DND-41 (cell line): Measurements from ENCODE around the gene STK24.

Source experiments
- ATAC-seq: fragments of 200-7000 bp; cut with Tn5 transposase; 3 replicates; pipeline ENCODE4 v1.9.1; 2021; ENCODE audit warnings: low read depth; ENCODE audit not compliant: insufficient read depth
- DNase-seq: peaks from one replicate; pipeline ENCODE4 v3.0.0-alpha.2; 2020
- H2AFZ ChIP-seq: 2 replicates; pipeline ENCODE4 v1.6.0; 2012; ENCODE audit warnings: low read depth, low read length
- H3K27ac ChIP-seq: 2 replicates; pipeline ENCODE4 v1.5.1; 2012; ENCODE audit warnings: low read length, inconsistent platforms
- H3K27me3 ChIP-seq: fragments of 200-600 bp; sonication (generic); 2 replicates; pipeline ENCODE4 v1.6.0; 2012; ENCODE audit warnings: low read length, mild to moderate bottlenecking, inconsistent platforms; ENCODE audit not compliant: insufficient read depth, poor library complexity
- H3K36me3 ChIP-seq: 2 replicates; pipeline ENCODE4 v1.5.1; 2012; ENCODE audit warnings: low read length, inconsistent platforms; ENCODE audit not compliant: insufficient read depth
- H3K4me1 ChIP-seq: 2 replicates; pipeline ENCODE4 v1.5.1; 2012; ENCODE audit warnings: mild to moderate bottlenecking, low read length; ENCODE audit not compliant: insufficient read depth
- H3K4me2 ChIP-seq: 2 replicates; pipeline ENCODE4 v1.6.0; 2012; ENCODE audit warnings: mild to moderate bottlenecking, moderate library complexity, low read length, inconsistent platforms; ENCODE audit not compliant: insufficient read depth
- H3K4me3 ChIP-seq, 2 experiments: fragments of 200-600 bp in 1 of 2; shearing (Covaris generic) in 1 of 2; 2 replicates each; pipeline ENCODE4 v1.5.1; 2012 to 2016; ENCODE audit warnings: inconsistent platforms in 2 of 2, low read length in 2 of 2, mild to moderate bottlenecking in 2 of 2, low read depth in 1 of 2, moderate library complexity in 1 of 2
- H3K79me2 ChIP-seq: 2 replicates; pipeline ENCODE4 v1.6.0; 2012; ENCODE audit warnings: low read length, inconsistent platforms; ENCODE audit not compliant: insufficient read depth
- H3K9ac ChIP-seq: 2 replicates; pipeline ENCODE4 v1.6.0; 2012; ENCODE audit warnings: low read depth, mild to moderate bottlenecking, inconsistent platforms, low read length, moderate library complexity
- H3K9me3 ChIP-seq: 2 replicates; pipeline ENCODE4 v1.5.1; 2012; ENCODE audit warnings: low read length, moderate library complexity, mild to moderate bottlenecking, inconsistent platforms; ENCODE audit not compliant: insufficient read depth, severe bottlenecking
- H4K20me1 ChIP-seq: 2 replicates; pipeline ENCODE4 v1.6.0; 2012; ENCODE audit warnings: low read length; ENCODE audit not compliant: insufficient read depth
- EZH2 ChIP-seq: IDR thresholded peaks from 3 replicates; pipeline ENCODE4 v1.6.1; 2012; ENCODE audit warnings: borderline replicate concordance, low read depth, mild to moderate bottlenecking, moderate library complexity, low read length, inconsistent platforms; ENCODE audit not compliant: severe bottlenecking
- TF ChIP-seq, protein P1 (sequence below): IDR thresholded peaks from 2 replicates; pipeline ENCODE4 v1.5.1; 2012; ENCODE audit warnings: borderline replicate concordance, low read length, moderate library complexity, mild to moderate bottlenecking; ENCODE audit not compliant: poor library complexity, severe bottlenecking; ENCODE audit errors: extremely low read depth

STK24 gene

DNA sequence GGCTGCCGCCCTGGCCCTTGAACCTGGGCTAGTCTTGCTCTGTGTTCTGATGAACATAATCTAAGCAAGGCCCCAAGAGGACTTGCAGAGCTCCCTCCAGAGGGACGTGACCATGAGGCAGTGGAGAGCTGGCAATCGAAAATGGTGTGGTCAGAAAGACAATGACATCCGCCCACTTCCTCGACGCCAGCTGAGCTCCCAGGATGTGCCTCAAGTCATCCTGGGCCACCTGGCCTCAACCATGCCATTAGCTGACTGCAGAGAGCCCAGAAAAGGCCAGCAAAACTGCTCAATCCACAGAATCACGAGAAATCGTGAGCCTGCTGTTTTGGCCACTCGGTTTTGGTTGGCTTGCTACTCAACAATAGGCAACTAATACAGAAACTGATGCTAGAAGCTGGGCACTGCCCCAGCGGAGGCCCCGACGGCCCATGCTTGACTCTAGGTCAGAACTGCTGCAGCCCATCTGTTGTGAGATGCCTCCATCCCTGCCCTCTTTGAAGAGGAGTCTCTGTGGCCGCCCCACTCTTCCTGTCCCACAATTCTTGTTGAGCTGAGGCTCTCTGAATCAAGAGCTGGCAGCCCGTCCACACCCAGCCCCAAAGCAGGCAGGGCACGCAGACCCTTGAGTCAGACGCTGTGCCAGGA is 53.3 kb downstream of the STK24 start:
- Histone ChIP-seq H3K27me3 (no peaks in the 10 kb centered on the region), H3K4me3 (no peak overlapping the region), H3K4me2 (no peak overlapping the region), H3K27ac (no peak overlapping the region), H3K9me3 (no peaks in the 10 kb centered on the region), H3K79me2 (peaks cover 99% of the 10 kb centered on the region), H3K9ac (no peak overlapping the region), H3K4me1 (no peaks in the 10 kb centered on the region), H3K36me3 (0 out of 2 replicates have a peak, but pooled peaks cover 6% of the 10 kb centered on the region), H2AFZ (no peak overlapping the region), H4K20me1 (peaks cover 96% of the 10 kb centered on the region)
- DNase-seq (no peak), ATAC-seq (peak; percentile 36; the same call in 1 of the 3 replicates)
- TF ChIP-seq, protein P1, sequence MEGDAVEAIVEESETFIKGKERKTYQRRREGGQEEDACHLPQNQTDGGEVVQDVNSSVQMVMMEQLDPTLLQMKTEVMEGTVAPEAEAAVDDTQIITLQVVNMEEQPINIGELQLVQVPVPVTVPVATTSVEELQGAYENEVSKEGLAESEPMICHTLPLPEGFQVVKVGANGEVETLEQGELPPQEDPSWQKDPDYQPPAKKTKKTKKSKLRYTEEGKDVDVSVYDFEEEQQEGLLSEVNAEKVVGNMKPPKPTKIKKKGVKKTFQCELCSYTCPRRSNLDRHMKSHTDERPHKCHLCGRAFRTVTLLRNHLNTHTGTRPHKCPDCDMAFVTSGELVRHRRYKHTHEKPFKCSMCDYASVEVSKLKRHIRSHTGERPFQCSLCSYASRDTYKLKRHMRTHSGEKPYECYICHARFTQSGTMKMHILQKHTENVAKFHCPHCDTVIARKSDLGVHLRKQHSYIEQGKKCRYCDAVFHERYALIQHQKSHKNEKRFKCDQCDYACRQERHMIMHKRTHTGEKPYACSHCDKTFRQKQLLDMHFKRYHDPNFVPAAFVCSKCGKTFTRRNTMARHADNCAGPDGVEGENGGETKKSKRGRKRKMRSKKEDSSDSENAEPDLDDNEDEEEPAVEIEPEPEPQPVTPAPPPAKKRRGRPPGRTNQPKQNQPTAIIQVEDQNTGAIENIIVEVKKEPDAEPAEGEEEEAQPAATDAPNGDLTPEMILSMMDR: no peak
- TF ChIP-seq EZH2: no peak

DNA sequence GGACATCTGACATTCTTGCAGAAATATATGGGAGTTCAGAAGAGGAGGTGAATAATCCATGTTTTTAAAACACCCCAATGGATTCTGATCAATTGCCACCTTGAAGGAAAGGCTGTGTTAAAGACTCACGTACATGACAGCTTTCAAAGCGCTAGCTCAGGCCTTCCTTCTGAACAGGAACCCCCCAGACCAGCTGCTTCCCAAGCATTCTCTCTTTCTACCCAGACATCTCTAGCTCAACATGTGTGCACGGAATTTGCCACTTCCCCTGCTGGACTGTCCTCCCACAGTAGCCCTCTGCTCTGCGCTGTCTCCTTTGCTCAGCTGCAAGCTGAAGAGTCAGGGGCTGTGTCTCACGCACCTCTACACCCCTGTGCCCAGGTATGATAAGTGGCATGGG is 54.5 kb downstream of the STK24 start:
- H3K9ac ChIP-seq: no peak overlapping the region
- H4K20me1 ChIP-seq: peaks cover 87% of the 10 kb centered on the region
- no peaks in the 10 kb centered on the region for H3K27me3 ChIP-seq
- no peaks in the 10 kb centered on the region for H3K9me3 ChIP-seq
- H3K36me3 ChIP-seq: peaks cover 17% of the 10 kb centered on the region
- peak overlapping the region; percentile 3; the same call in 1 of the 2 replicates for H3K27ac ChIP-seq
- no peak overlapping the region for H2AFZ ChIP-seq
- TF ChIP-seq EZH2: no peak
- TF ChIP-seq, protein P1: no peak
- no peak overlapping the region for H3K4me3 ChIP-seq
- H3K79me2 ChIP-seq: peaks cover 99% of the 10 kb centered on the region
- DNase-seq (no peak), ATAC-seq (no peak)
- no peaks in the 10 kb centered on the region for H3K4me1 ChIP-seq
- H3K4me2 ChIP-seq: no peak overlapping the region

DNA sequence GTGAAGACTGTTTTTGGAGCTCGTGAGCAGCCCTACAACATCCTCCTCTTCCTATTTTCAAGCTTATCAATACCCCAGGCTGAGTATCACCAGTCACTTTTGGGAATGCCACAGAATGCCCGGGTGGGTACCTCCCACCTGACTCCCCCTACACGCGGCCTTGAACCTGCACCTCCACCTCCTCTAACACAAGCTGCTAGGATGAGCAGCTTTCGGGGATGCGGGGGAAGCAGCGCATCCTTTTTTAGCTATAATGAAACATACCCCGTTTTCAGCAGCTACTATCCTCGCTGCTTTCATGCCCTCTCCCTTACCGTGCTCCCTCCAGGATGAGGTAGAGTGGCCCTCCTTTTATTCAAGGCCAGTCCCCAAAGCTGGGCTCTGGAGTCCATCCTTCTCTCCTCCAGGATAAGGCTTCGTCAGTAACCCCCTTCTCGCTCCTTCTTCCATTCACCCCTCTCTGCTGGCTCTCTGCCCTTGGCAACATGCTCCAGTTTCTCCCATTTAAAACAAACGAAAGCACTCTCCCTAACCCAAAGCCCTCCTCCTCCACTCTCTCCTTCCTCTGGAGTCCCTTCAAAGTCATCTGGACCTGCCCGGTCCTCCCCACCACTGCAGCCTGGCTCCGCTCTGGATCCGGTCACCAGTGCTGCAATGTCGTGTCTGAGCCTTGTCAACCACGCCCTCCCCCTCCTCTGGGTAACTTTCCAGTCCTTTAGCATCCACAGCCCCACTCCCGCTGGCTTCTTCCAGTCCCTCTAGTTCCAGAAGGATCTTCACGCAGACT is 55.3 kb downstream of the STK24 start:
- Histone ChIP-seq H3K9ac (no peak overlapping the region), H2AFZ (no peak overlapping the region), H3K4me2 (no peak overlapping the region), H3K4me1 (no peaks in the 10 kb centered on the region), H4K20me1 (peaks cover 83% of the 10 kb centered on the region), H3K9me3 (no peaks in the 10 kb centered on the region), H3K27ac (no peak overlapping the region), H3K4me3 (no peak overlapping the region), H3K27me3 (no peaks in the 10 kb centered on the region), H3K79me2 (peaks cover 99% of the 10 kb centered on the region), H3K36me3 (peaks cover 24% of the 10 kb centered on the region)
- DNase-seq (no peak), ATAC-seq (no peak)
- TF ChIP-seq, protein P1: no peak
- TF ChIP-seq EZH2: no peak
